Caki2 (cell line): Measurements from ENCODE around the gene MRRF. TPM values are rescaled to one million over a fixed set of nuclear protein-coding genes. Genes with fewer than 3 reads are reported as not detected.

Experiments used
- DNase-seq: peaks from one replicate; pipeline ENCODE4 v3.0.0-alpha.2; 2015; ENCODE audit warnings: low read depth
- in situ Hi-C: cut with HindIII; loops from 2 replicates; pipeline ENCODE4 v1.10.0; 2016; ENCODE audit warnings: low sequenced_read_pairs, low pct_unique_long_range_greater_than_20kb, mixed read lengths
- total RNA-seq: library from RNA; depleted of rRNA; stranded (reverse); fragments of >200 nt; shearing (Covaris generic); gene quantifications from 2 replicates; pipeline ENCODE4 v1.2.3, GENCODE V29; 2014; ENCODE audit warnings: low replicate concordance

Gene MRRF
- total RNA-seq, 1 experiment from 2014 or later = 66.4 TPM

DNA sequence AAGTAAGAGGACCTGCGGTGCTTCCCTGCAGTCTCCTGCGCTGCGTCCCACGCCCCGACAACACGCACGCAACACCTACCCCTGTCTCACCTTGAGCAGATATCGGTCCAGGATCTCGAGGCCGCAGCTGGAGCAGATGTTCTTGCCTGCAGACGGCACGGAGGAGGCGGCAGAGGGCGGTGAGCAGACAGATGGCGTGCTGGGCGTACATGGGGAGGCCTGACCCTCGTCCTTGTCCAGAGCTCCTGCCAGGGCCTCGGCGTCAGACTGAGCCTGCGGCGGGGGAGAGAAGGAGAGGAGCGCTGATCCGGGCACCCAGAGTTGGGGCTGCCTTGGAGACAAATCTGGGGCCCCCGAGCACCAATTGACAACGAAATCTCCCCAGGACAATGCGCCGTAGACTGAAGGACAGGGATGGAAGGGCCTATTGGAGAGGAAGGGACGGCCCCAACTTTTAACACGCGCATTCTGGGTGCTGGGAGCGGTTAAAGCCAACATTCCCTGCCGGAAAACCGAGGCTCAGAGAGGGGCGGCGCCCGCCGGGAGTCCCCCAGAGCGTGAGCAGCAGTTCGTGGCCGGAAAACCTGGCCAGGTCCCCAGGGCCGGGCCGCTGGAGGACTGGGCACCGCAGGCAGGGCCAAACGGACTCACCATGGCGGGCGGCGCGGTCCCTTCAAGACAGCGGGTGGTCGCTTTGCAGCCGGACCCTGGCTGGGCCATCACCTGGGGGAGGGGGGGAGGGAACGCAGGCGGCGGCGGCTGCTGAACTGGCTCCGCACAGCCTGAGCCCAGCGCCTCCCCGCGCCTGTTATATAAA is 37.7 kb upstream of the MRRF start:
- no peak for DNase-seq
- in situ Hi-C loops = no loop called here

DNA sequence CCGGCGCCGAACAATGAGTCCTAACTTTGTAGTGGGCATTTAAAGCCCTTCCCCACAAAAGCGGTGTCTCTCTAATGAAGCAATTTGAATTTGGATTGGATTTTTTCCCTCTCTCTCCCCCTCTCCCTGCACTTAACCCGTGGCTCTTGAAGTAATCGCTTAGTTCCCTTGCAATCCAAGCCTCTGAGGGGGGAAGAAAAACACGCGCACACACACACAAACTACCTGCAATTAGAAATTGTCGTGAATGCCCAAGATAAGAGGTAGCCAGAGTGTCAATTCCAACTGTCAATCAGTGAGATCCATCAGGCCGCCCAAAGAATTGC is 37.1 kb upstream of the MRRF start:
- DNase-seq = no peak
- in situ Hi-C loops = no loop called here

DNA sequence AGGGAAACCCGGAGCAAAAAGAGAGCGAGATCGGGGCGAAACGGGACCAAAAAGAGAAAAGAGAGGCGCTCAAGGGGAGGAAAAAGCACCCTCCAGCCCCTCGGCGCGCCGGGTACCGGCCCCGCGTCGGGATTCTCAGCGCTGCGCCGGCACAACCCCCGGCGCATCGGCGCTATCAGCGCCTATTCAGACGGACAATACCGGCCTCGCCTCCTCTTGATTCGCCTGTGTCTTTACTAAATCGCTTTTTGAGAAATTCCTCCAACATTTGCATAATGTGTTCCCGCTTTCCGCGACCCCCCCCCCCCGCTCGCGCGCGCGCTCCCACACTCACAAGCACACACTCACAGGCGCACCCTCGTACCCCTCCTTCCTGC is 36.5 kb upstream of the MRRF start:
- in situ Hi-C loops = no loop called here
- no peak for DNase-seq

DNA sequence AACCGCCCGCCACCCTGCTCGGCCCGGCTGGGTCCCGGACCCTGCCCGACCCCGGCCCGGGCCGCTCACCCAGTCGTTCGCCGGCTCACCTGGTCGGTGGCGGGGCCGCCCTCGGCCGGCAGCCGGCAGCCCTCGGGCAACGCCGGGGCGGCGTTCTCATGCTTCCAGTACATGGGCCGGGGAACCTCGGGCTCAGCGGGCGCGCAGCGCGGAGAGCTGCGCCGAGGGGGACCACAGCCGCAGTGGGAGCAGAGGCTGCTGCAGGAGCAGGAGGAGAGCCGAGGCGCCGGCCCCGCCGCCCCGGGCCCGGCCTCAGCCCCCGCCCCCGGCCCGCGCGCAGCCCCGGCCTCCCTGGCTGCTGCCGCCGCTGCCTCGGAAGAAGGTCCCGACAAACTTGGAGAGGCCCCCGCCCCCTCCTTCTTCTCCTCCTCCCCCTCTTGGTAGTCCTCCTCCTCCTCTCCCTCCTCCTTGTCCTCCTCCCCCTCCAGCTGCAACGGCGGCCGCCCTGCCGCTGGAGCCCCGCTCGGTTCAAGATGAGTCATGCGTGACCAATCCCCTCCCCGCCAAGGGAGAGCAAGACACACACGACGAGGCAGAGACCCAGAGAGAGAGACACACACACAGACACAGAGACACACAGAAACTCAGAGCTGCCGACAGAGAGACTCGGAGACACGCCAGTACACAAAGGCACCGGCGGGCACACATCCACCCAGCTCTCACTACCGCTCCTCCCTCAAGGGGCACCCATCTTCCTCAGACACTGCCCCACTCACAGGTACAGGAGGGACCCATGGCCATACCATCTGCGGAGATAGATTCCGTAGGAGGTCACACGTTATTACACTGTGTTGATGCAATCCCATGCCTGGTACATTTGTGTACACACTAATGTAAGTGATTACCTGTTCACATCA is 35.9 kb upstream of the MRRF start, which contains the start of gene LHX6:
Gene LHX6, minus strand, starts transcription at position 390 of the 917 bp plus-strand sequence. Its CDS starts 217 bp downstream, at position 173.
- no peak for DNase-seq

DNA sequence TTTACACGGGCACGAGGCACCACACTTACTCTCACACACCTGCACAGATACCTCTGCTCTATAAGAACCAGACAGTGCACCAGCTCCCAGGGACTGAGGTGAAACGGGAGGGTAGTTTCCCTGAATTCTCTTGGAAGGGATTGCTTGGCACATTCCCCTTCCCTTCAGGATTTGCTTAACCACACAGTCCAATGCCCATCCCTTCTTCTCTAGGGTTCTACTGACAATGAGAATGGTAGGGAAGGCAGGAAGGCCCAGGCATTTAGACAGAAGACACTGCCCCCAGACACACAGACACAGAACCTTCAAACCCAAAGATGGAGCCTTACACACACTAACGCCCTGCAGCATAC is 35.2 kb upstream of the MRRF start:
- DNase-seq = no peak
- in situ Hi-C loops = no loop called here

More for the DNA sequence above, 35.9 kb upstream of the MRRF start, which contains the start of gene LHX6:
- in situ Hi-C loops = no loop called here

DNA sequence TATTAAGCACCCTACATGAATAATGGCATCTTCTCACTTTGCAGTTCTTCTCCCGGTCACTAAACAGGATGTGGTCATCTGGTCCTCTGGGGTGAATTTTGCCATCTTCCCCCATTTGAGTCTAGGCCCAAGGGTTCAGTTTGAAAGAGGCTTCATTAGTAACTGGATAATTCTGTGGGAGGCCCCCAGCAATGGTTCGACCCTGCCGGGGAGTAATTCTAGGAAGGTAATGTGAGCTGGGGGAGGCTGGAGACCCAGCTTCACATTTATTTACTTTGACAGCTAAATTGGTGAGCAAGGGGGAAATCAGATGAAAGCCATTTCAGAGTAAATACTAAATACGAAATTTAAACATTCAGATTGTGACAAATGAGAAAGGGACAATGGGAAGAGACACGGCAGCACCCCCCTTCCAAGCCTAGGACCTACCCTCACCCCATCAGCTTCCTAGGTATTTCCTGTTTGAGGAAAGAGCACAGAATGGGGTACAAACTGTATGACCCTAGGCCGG is 31.8 kb upstream of the MRRF start:
- no peak for DNase-seq
- in situ Hi-C loops = no loop called here

DNA sequence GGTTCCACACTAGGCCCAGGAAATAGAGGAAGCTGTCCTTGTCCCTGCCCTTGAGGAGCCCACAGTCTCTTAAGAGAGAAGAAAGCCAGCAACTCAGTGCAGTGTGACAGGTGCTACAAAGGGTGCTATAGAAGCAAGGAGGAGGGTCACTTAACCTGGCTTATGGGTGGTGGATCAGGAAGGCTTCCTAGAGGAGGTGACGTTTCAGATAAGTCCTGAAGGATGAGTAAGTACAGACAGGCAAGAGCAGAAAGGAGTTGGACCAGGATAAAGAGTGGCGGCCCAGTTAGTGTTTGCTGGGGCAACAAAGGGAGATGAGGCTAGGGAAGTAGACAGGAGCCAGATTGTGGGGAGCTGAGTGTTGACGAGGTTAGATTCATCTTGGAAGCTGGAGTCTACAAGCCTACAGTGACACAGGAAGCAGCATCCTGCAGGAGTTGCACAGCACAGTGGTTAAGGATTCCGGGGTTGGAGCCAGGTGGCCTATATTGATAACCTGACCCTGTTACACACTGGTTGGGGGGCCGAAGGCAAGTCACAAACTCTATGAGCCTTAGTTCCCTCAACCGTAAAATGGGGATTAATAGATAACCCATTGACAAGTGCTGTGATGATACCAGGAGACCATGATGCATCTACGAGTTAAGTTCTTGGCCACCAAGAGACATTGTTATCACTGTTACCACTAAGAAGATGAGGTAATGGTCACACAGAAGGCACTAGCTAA is 30.5 kb upstream of the MRRF start:
- in situ Hi-C loops = no loop called here
- DNase-seq = no peak

DNA sequence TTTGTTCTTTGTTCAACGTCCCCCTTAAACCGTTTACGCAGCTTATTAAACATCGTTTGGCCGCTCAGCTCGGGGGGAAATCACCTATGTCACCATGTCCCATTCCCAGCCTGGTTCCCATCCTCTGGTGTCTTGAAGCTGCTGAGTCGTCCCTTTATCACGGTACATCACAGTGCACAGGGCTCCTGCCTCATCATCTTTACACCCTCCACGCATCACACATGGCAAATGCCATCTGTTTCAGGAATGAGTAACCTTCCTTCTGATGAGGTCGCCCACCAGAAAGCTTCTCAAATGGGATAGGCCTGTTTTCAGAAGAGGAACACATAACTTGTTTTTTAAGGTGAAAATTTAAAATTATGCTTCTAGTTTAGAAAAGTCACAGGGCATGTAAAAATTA is 28.0 kb upstream of the MRRF start:
- DNase-seq = no peak
- in situ Hi-C loops = no loop called here

DNA sequence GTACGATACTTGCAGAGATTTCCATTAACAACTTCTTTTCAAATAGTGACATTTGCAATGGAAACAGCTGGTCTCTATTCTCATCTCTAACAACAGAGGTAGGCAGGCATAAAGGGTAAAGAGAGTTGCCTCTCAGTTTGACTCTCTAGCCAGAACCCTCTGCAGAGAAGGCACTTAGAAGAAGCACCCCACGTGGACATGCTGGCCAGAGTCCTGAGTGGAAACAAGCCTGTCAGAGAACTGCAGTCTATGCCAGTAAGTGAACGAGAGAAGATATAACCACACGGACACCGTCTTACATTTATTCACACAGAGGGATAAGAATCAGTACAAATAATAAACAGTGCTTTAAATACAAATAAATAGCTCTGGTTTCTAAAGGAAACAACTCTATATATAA is 25.0 kb upstream of the MRRF start:
- in situ Hi-C loops = no loop called here
- DNase-seq = no peak

DNA sequence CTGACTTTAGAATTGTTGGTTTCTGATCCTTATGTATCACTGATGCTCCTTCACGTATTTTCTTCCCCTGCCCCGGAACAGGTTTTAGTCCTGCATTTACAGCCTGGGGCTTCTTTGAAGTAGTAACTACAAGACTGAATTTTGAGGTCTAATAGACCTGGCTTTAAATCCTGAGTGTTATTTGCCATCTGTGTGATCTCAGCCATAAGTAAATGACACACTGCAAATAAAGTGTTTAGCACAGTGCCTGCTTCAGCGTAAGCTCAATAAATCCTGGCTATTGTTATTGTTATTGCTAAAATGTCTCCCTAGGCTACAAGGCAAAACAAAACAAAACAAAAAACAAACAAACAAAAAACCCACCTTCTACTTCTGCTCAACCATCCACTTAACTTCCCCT is 20.3 kb upstream of the MRRF start:
- in situ Hi-C loops = no loop called here
- no peak for DNase-seq

DNA sequence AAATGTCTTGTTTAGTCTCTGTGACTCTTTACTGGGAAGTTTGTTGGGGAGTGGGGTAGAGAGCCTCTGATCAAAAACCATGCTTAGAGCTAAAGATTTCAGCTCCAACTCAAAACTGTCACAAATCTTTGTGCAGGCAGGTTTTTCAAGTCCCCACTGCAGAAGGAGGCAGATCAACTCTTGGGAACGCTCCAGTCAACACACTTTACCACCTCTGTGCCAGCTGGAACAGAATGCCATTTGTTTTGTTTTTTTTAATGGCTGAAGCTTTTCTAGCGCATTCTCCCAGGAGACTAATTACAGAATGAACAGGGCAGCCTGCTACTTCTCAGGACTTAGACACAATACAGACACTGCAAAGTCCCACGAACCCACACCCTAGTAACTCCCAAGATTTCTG is 18.0 kb upstream of the MRRF start:
- in situ Hi-C loops = no loop called here
- DNase-seq = no peak

DNA sequence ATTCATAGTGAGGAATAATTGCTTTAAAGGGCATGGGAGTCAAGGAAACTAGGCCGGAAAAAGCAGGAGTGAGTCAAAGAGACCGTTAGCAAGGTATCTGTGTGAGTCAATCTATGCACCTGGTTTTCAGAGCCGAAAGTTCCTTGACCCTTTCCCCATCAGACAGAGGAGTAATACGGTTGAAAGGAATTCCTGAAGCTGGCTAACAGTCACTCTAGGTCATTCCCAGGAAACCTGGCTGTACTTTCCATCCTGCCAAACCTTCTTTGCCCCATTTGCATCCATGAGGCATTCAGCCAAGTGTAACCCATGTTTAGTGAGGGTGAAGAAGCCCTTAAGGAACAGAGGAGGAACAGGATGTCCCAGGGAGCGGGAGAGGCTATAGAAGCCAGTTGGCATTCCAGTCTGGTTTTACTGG is 16.2 kb upstream of the MRRF start:
- DNase-seq = no peak
- in situ Hi-C loops = no loop called here

DNA sequence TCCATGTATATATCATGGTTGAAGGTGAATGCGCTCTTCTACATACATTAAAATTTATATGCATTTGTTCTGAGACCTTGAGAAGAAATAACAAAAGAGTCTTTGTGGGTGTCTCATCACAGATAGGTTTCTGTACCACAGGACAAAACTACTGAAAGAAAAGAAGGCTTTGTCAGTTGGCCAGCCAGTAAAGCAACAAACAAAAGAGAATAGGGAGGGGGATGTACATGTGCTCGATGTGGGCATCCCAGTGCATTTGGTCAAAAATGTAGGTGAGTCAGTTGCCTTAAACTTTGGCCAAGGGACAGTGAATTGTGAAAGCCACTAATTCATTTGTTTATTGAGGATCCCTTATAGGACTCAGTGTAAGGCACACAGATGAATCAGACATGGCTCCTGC is 13.3 kb upstream of the MRRF start:
- in situ Hi-C loops = no loop called here
- DNase-seq = no peak

DNA sequence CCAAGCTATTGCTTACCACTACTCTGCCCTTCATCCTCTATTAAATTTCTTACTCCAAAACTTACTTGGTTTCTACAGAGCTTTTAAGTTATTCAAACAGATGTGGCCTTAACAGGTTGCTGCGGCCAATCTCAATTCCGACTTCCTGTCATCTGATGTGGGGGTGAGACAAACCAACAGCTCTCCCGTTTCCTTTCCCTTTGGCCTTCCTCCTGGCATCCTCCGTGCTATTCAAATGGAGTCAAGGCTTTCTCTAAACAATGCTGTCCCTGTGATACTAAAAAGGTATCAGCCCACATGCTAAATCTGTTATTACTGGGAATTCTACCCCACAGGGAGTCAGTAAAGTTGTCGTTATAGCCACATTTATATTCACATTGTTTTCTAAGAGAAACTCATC is 11.9 kb upstream of the MRRF start:
- in situ Hi-C loops = no loop called here
- no peak for DNase-seq

DNA sequence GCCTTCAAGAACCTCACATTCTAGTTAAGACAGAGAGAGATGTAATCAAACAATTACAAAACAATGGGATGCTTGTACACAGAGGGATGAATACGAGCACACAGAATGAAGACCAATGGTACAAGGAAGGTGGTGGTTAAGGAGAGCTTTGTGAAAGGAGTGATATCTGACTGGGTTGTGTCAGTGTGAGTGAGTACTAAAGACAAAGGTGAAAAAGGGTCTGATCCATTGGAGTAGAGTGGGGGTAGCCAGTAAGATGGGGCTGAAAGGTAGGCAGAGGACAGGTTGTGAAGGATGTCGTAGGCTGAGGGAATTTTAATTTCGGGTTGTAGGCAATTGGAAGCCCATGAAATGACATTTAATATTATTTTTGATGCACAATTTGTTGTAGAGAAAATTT is 9.9 kb upstream of the MRRF start:
- DNase-seq = no peak
- in situ Hi-C loops = no loop called here

DNA sequence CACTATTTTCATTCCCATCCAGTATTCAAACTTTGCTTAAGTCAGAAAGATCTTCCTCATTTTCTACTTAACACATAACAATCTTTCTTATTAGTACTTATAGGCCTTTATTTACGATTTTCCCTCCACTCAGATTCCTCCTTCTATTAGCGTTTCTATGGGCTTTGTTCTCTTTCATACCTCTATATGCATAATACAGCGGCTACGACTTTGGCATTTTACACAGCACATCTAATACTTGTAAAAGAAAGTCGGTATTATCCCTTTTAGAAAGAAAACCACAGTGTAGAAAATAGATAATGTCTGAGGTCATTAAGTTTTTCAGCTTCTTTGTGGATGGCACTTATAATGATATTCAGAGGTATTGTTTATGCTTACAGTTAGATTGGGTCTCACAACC is 8.5 kb upstream of the MRRF start:
- in situ Hi-C loops = no loop called here

DNA sequence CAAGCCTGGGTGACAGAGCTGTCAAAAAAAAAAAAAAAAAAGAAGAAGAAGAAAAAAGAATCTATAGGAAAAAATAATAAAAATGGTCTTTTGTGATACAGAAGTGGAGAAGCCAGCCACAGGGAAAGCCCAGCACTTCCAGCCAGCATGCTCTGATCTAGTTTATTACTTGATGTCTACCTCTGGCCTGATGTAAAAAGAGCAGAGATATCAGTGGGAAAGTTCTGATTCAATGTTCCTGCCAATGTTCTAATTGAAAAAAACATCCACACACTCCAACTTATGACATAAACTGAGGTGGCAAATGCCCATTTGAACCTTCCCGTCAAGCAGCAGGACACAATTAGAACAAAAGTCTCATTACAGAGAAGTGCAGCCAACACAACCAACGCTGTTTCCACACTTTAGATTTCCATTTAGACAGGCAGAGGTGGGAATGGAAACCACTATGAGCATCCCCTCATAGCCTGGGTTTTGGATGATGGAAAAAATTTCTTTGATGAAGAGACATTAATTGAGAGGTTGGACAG is 5.7 kb upstream of the MRRF start:
- no peak for DNase-seq
- in situ Hi-C loops = no loop called here

More for the DNA sequence above, 8.5 kb upstream of the MRRF start:
- no peak for DNase-seq

DNA sequence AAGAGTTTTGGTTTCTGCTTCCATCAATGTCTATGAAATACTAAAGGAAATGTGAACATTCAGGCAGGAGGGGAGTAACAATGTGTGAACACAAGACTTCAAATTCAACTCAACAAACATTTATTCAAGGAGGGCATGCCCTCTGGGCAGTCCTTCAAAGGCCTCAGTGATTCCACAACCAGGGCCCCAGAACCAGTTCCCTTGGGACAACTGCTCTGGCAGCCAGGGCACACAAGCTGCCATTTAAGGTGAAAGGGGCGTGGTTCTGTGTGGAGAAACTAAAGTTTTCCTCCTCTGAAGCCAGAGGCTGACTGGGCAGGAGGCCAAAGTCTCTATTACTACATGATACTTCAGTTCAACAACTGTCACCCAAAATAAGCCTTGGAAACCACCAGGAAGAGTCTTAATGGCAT is 3.2 kb upstream of the MRRF start:
- in situ Hi-C loops = no loop called here
- peak; percentile 58 for DNase-seq
